H7 (cell line): ENCODE measurements around the gene NDUFAF3. TPM values are rescaled to one million over a fixed set of nuclear protein-coding genes. Genes with fewer than 3 reads are reported as not detected.
A peak's percentile ranks its signal among the peaks of the same experiment; 100 is the strongest.
"Not testable (repeated sequence)": the region's sequence is repeated elsewhere in the genome, so short reads cannot be mapped to it uniquely, and the experiment has no call there.

Source experiments
- DNase-seq: peaks from one replicate; pipeline ENCODE4 v3.0.0; 2012
- H3K27me3 ChIP-seq: 2 replicates; pipeline ENCODE4 v1.6.0; 2011; ENCODE audit warnings: mild to moderate bottlenecking, low read length; ENCODE audit not compliant: control insufficient read depth, insufficient read depth
- H3K36me3 ChIP-seq: replicated peaks from 2 replicates; pipeline ENCODE4 v1.5.1; 2011; ENCODE audit warnings: low read length; ENCODE audit not compliant: control insufficient read depth, insufficient read depth
- H3K4me3 ChIP-seq: 2 replicates; pipeline ENCODE4 v1.5.1; 2011; ENCODE audit warnings: low read depth, mild to moderate bottlenecking, control low read depth, low read length, moderate library complexity; ENCODE audit not compliant: insufficient read depth
- total RNA-seq: library from RNA; depleted of rRNA; stranded (reverse); fragments of >200 nt; shearing (Covaris generic); gene quantifications from 2 replicates; pipeline ENCODE4 v1.2.3, GENCODE V29; 2014

The NDUFAF3 gene
- total RNA-seq, 1 experiment from 2014 or later = 81.2 TPM

- DNase-seq = peak; percentile 99
- Histone ChIP-seq H3K4me3 (peak overlapping the region; percentile 92), H3K27me3 (no peaks in the 10 kb centered on the region; the same call in 1 of the 2 replicates), H3K36me3 (peaks cover 12% of the 10 kb centered on the region)
Measured at GRCh38 chr3:49007771-49008528, 14.0 kb upstream of the NDUFAF3 start.

DNA sequence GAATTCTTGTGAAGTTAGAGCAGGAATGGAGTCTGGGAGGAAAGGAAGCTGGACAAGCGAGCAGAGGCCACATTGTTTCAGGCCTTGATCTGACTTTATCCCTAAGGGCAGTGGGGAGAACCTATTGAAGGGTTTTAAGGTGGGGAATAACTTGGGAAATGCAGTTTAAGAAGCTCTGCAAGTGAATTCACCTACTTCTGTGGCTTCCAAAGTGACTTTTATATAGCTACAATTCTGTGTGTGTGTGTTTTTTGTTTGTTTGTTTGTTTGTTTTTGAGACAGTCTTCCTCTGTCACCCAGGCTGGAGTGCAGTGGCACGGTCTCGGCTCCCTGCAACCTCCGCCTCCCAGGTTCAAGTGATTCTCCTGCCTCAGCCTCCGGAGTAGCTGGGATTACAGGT, 13.3 kb upstream of the NDUFAF3 start:
- not testable (repeated sequence) for H3K27me3 ChIP-seq, DNase-seq
- Histone ChIP-seq H3K4me3 (peak overlapping the region; percentile 92), H3K36me3 (peaks cover 16% of the 10 kb centered on the region)

DNA sequence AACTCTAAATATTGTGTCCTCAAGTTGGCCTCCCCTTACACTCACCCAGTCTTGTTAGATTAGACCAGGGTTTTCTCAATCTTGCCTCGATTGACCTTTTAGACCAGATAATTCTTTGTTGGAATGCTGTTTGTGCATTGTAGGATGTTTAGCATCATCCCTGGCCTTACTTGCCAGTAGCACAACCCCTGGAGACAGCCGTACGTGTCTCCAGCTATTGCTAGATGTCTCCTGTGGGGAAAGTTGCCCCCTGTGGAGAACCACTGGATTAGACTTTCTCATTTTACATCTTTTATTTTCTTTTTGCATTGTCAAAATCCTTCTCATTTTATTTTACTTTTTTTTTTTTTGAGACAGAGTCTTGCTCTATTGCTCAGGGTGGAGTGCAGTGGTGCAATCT, 12.5 kb upstream of the NDUFAF3 start:
- H3K27me3 ChIP-seq = no peaks in the 10 kb centered on the region

DNA sequence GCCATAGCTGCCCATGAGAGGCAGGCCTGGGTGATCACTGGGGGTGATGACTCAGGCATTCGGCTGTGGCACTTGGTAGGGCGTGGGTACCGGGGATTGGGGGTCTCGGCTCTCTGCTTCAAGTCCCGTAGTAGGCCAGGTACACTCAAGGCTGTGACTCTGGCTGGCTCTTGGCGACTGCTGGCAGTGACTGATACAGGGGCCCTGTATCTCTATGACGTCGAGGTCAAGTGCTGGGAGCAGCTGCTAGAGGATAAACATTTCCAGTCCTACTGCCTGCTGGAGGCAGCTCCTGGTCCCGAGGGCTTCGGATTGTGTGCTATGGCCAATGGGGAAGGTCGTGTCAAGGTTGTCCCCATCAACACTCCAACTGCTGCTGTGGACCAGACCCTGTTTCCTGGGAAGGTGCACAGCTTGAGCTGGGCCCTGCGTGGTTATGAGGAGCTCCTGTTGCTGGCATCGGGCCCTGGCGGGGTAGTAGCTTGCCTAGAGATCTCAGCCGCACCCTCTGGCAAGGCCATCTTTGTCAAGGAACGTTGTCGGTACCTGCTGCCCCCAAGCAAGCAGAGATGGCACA, 9.4 kb upstream of the NDUFAF3 start:
- H3K4me3 ChIP-seq = no peak overlapping the region
- H3K27me3 ChIP-seq = no peaks in the 10 kb centered on the region
- H3K36me3 ChIP-seq = peaks cover 42% of the 10 kb centered on the region
- DNase-seq = no peak

More for the DNA sequence above, 12.5 kb upstream of the NDUFAF3 start:
- Histone ChIP-seq H3K4me3 (no peak overlapping the region), H3K36me3 (peaks cover 20% of the 10 kb centered on the region)
- no peak for DNase-seq

- no peak for DNase-seq
- H3K27me3 ChIP-seq = no peaks in the 10 kb centered on the region
- no peak overlapping the region for H3K4me3 ChIP-seq
- peaks cover 42% of the 10 kb centered on the region for H3K36me3 ChIP-seq
Measured at GRCh38 chr3:49013113-49013737, 8.7 kb upstream of the NDUFAF3 start.

- H3K27me3 ChIP-seq = no peaks in the 10 kb centered on the region
- H3K36me3 ChIP-seq = peaks cover 42% of the 10 kb centered on the region
- H3K4me3 ChIP-seq = no peak overlapping the region
- DNase-seq = peak; percentile 89
Measured at GRCh38 chr3:49013738-49014660, 7.9 kb upstream of the NDUFAF3 start.

- H3K27me3 ChIP-seq = no peaks in the 10 kb centered on the region
- DNase-seq = no peak
- H3K36me3 ChIP-seq = peaks cover 41% of the 10 kb centered on the region
- H3K4me3 ChIP-seq = no peak overlapping the region
Measured at GRCh38 chr3:49015072-49015471, 6.8 kb upstream of the NDUFAF3 start.

DNA sequence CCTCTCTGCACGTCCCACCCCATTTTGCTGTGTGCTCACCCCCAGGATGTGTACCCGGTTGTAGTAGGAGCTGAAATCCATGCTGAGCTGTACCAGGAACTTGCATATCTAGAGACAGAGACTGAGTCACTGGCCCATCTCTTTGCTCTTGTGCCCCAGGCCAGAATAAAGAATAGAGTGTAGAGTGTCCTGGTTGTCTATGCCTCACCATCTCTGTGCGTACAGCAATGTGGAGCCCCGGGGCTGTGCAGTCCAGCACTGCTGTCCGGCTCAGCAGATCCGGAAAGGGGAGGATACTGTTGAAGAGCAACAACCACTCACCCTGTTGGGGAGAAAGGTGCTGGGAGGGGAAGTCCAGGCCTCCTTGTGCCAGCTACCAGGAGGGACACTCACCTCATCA, 6.2 kb upstream of the NDUFAF3 start:
- H3K36me3 ChIP-seq = peaks cover 41% of the 10 kb centered on the region
- H3K27me3 ChIP-seq = no peaks in the 10 kb centered on the region
- H3K4me3 ChIP-seq = no peak overlapping the region
- no peak for DNase-seq

GRCh38 chr3:49016414-49017228, 5.3 kb upstream of the NDUFAF3 start:
- H3K36me3 ChIP-seq = peaks cover 37% of the 10 kb centered on the region
- peak; percentile 24 for DNase-seq
- H3K27me3 ChIP-seq = no peaks in the 10 kb centered on the region
- no peak overlapping the region for H3K4me3 ChIP-seq

GRCh38 chr3:49017229-49017970, 4.5 kb upstream of the NDUFAF3 start:
- Histone ChIP-seq H3K4me3 (peak overlapping the region; percentile 92), H3K36me3 (peaks cover 32% of the 10 kb centered on the region), H3K27me3 (no peaks in the 10 kb centered on the region)
- peak; percentile 72 for DNase-seq

DNA sequence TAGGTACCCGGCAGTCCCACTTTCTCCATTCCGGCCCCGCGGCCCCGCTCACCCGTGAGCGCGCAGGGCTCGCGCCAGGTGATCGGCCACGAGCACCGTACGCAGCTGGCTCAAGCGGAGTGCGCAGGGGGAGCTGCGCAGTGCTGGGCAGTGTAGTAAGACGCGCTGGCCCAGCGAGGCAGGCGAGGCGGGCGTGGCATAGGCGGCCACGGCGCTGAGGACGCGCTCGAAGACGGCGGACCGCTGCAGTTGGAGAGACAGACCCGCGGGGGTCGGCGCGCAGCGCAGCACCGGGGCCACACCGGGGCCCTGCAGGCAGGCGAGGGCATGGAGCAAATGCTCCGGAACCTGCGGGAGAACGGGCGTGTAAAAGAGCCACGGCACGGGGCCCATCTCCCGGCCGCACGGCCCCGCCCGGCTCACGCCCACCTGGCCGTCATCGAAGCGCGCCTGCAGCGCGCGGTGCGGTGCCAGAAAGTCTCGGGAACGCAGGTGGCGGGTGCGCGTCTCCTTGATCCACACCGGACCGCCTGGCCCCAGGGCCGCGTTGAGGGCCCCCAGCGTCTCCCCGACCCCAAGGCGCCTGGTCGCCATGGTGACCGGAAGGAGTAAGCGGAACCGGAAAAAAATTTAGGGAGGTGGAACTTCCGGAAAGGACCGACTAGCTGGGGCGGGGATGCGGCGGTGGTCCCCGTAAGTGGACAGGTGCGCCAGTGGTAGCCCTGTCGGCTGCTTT, 3.8 kb upstream of the NDUFAF3 start, which contains the start of gene DALRD3:
Gene DALRD3, minus strand, starts transcription at position 610 of the 736 bp plus-strand sequence. Its CDS starts 16 bp downstream, at position 594.
- no peaks in the 10 kb centered on the region for H3K27me3 ChIP-seq
- peaks cover 32% of the 10 kb centered on the region for H3K36me3 ChIP-seq
- peak; percentile 96 for DNase-seq
- peak within 1 kb of the TSS; percentile 92 for H3K4me3 ChIP-seq

DNA sequence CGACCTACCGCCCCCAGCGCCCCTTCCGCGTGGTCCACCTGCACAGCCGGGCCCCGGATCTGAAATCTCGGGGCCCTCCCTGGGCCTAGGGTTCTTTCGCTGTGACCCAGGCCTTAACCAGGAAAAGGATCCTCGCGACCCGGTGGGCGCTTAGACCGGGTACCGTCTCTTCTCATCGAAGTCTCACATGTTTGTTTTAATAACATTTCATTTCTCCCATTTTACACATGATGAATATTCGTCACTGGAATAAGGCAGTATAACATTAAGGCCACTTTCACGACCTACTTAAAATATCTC, 3.3 kb upstream of the NDUFAF3 start:
- H3K4me3 ChIP-seq = peak overlapping the region; percentile 92
- H3K36me3 ChIP-seq = peaks cover 32% of the 10 kb centered on the region
- H3K27me3 ChIP-seq = no peaks in the 10 kb centered on the region
- no peak for DNase-seq

DNA sequence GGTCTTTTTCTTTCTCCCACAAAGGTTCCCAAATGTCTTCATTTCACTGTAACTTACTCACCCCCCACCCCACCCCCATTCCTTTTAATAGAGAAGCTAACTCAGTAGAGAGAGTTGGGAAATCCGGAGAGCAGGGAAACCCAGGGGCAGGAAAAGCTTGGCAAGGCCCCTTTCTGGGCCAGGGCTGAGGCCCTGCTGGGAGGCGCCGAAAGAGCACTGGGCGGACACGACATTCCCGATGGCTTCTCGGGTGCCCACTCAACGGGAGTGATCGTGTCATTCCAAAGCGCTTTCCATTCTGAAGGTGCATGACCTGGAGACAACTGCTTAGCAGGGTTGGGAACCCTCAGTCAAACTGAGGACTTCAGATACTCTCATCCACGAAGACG, 2.0 kb upstream of the NDUFAF3 start:
- Histone ChIP-seq H3K4me3 (peak overlapping the region; percentile 96), H3K27me3 (no peaks in the 10 kb centered on the region), H3K36me3 (peaks cover 35% of the 10 kb centered on the region)
- DNase-seq = no peak
